Endothelial cell of umbilical vein (primary cell): ENCODE measurements around the gene FANCC. TPM values are rescaled to one million over a fixed set of nuclear protein-coding genes. Genes with fewer than 3 reads are reported as not detected.
A peak's percentile ranks its signal among the peaks of the same experiment; 100 is the strongest.

Source experiments
- BruUV-seq: library from RNA; stranded (reverse); fragments of 400-500 nt; replicated peaks from 2 replicates; lab custom pipeline; 2021; lab: Mats Ljungman, UMichigan
- CTCF ChIA-PET: fragments of 300-600, 350-600 bp; sonication (Branson Sonifier 250); formaldehyde crosslinking; loops from one replicate; lab custom pipeline; 2021; ENCODE audit warnings: antibody characterized with exemption, inconsistent platforms; lab: Charles Lee
- POLR2A ChIA-PET: fragments of 300-600, 350-600 bp; sonication (Branson Sonifier 250); formaldehyde crosslinking; loops from one replicate; lab custom pipeline; 2021; ENCODE audit warnings: antibody characterized with exemption, inconsistent platforms; lab: Charles Lee
- DNase-seq: peaks from one replicate; pipeline ENCODE4 v3.0.0-alpha.2; 2011; ENCODE audit warnings: low read depth, low spot score
- FAIRE-seq: peaks from 2 replicates; lab custom pipeline; 2011; peaks lifted over from hg19 to GRCh38; lab: Jason Lieb, UNC
- H2AFZ ChIP-seq: 2 replicates; pipeline ENCODE4 v1.6.0; 2012; ENCODE audit warnings: low read depth, low read length, control low read depth, inconsistent platforms
- H3K27ac ChIP-seq: 2 replicates; pipeline ENCODE4 v1.5.1; 2011; ENCODE audit warnings: low read depth, mild to moderate bottlenecking, control low read depth, low read length, moderate library complexity; ENCODE audit not compliant: insufficient read depth
- H3K27me3 ChIP-seq, 2 experiments: 2 replicates each; pipeline versions ENCODE4 v1.6.0 to v1.6.1; 2011; ENCODE audit warnings: low read length in 2 of 2, mixed read lengths in 1 of 2; ENCODE audit not compliant: control insufficient read depth in 2 of 2, insufficient read depth in 2 of 2
- H3K36me3 ChIP-seq, 2 experiments: 2 replicates in 1 of 2; 3 replicates in 1 of 2; pipeline ENCODE4 v1.5.1; 2011; ENCODE audit warnings: low read length in 2 of 2, mild to moderate bottlenecking in 1 of 2, moderate library complexity in 1 of 2; ENCODE audit not compliant: control insufficient read depth in 2 of 2, insufficient read depth in 2 of 2; ENCODE audit errors: extremely low read depth in 1 of 2
- H3K4me1 ChIP-seq: 3 replicates; pipeline ENCODE4 v1.5.1; 2011; ENCODE audit warnings: mild to moderate bottlenecking, low read length; ENCODE audit not compliant: control insufficient read depth, insufficient read depth; ENCODE audit errors: extremely low read depth
- H3K4me2 ChIP-seq: 2 replicates; pipeline ENCODE4 v1.6.1; 2011; ENCODE audit warnings: low read length, control low read depth, mixed read lengths; ENCODE audit not compliant: insufficient read depth
- H3K4me3 ChIP-seq, 3 experiments: fragments of 200-600 bp in 1 of 3; sonication (generic), shearing (Covaris generic) in 1 of 3; replicated peaks in 1 of 3; 2 replicates each; pipeline ENCODE4 v1.5.1; 2011 to 2016; ENCODE audit warnings: control low read depth in 3 of 3, low read length in 3 of 3, mild to moderate bottlenecking in 2 of 3, inconsistent platforms in 1 of 3, low read depth in 1 of 3, moderate library complexity in 1 of 3; ENCODE audit not compliant: insufficient read depth in 1 of 3
- H3K79me2 ChIP-seq: 2 replicates; pipeline ENCODE4 v1.6.0; 2012; ENCODE audit warnings: low read length, inconsistent platforms; ENCODE audit not compliant: control insufficient read depth, insufficient read depth
- H3K9ac ChIP-seq: replicated peaks from 2 replicates; pipeline ENCODE3; 2011; ENCODE audit warnings: low read length, control low read depth; ENCODE audit not compliant: insufficient read depth; ENCODE audit errors: extremely low read depth
- H3K9me1 ChIP-seq: replicated peaks from 3 replicates; pipeline ENCODE4 v1.6.0; 2011; ENCODE audit warnings: mild to moderate bottlenecking, low read length; ENCODE audit not compliant: control insufficient read depth, insufficient read depth; ENCODE audit errors: extremely low read depth
- H3K9me3 ChIP-seq: replicated peaks from 2 replicates; pipeline ENCODE4 v1.5.1; 2012; ENCODE audit warnings: low read length, inconsistent platforms; ENCODE audit not compliant: control insufficient read depth, insufficient read depth
- H4K20me1 ChIP-seq: replicated peaks from 2 replicates; pipeline ENCODE3; 2011; ENCODE audit warnings: mild to moderate bottlenecking, low read length; ENCODE audit not compliant: control insufficient read depth, insufficient read depth; ENCODE audit errors: extremely low read depth
- CTCF ChIP-seq, 2 donors: IDR thresholded peaks; 1 replicate in 1 of 2; 2 replicates in 1 of 2; pipeline ENCODE4 v1.5.1; 2011; ENCODE audit warnings: low read length in 2 of 2, mild to moderate bottlenecking in 2 of 2, moderate library complexity in 2 of 2, control low read depth in 1 of 2, inconsistent platforms in 1 of 2, low read depth in 1 of 2; ENCODE audit not compliant: insufficient read depth in 1 of 2; ENCODE audit errors: extremely low read depth in 1 of 2
- EZH2 ChIP-seq: IDR thresholded peaks from 2 replicates; pipeline ENCODE4 v1.6.1; 2012; ENCODE audit warnings: borderline replicate concordance, low read depth, mild to moderate bottlenecking, moderate library complexity, low read length, inconsistent platforms; ENCODE audit not compliant: severe bottlenecking
- FOS ChIP-seq: IDR thresholded peaks from 2 replicates; pipeline ENCODE4 v1.6.1; 2011; ENCODE audit warnings: mild to moderate bottlenecking, low read length, moderate library complexity, borderline replicate concordance; ENCODE audit not compliant: insufficient read depth
- GATA2 ChIP-seq: IDR thresholded peaks from 2 replicates; pipeline ENCODE4 v1.7.0; 2011; ENCODE audit warnings: low read depth, mild to moderate bottlenecking, moderate library complexity, mixed read lengths, low read length; ENCODE audit not compliant: insufficient read length, insufficient read depth
- JUN ChIP-seq: IDR thresholded peaks from 2 replicates; pipeline ENCODE4 v1.6.1; 2011; ENCODE audit warnings: borderline replicate concordance, low read depth; ENCODE audit not compliant: insufficient read length, insufficient read depth
- MAX ChIP-seq: IDR thresholded peaks from 2 replicates; pipeline ENCODE4 v1.6.1; 2011; ENCODE audit not compliant: insufficient read depth, insufficient read length
- MYC ChIP-seq: IDR thresholded peaks from one replicate; pipeline ENCODE4 v1.6.1; 2011; ENCODE audit warnings: mild to moderate bottlenecking, low read depth, low read length
- POLR2A ChIP-seq: IDR thresholded peaks from 2 replicates; pipeline ENCODE4 v1.6.1; 2012; ENCODE audit warnings: low read depth, mild to moderate bottlenecking, control low read depth, low read length
- POLR2AphosphoS5 ChIP-seq: IDR thresholded peaks from 2 replicates; pipeline ENCODE4 v1.6.1; 2012; ENCODE audit warnings: low read depth, mild to moderate bottlenecking, control low read depth, low read length, moderate library complexity; ENCODE audit not compliant: insufficient read depth
- dilution Hi-C: fragments of 300-500 bp; cut with MboI; formaldehyde crosslinking; loops from one replicate; pipeline ENCODE4 v1.15.0; 2019; ENCODE audit warnings: low sequenced_read_pairs; ENCODE audit not compliant: extremely low pct_ligation_motif_present
- intact Hi-C: fragments of 100-400 bp; cut with micrococcal nuclease; formaldehyde crosslinking; loops from one replicate; pipeline ENCODE4 v1.10.0; 2022
- polyA plus RNA-seq, 4 experiments: library from polyadenylated mRNA; depleted of rRNA in 3 of 4; stranded (reverse) in 3 of 4; unstranded in 1 of 4; fragments of >200 nt; gene quantifications; 2 replicates each; pipeline versions ENCODE4 v1.2.1 to v1.2.3, GENCODE V29; 2011 to 2012; ENCODE audit warnings: missing spikeins in 1 of 4
- total RNA-seq: library from RNA; stranded (reverse); gene quantifications from 2 replicates; pipeline ENCODE4 v1.2.3, GENCODE V29; 2021

The FANCC gene
- total and polyA plus RNA-seq, 2 donors (not counting 3 experiments of a cell fraction or from before 2014, with no cell fraction given), result 5.7 to 13.1 TPM

GRCh38 chr9:95107001-95107749, 210.3 kb downstream of the FANCC start:
- H3K4me3 ChIP-seq, result no peak overlapping the region
- ChIA-PET CTCF (no interaction called here), POLR2A (no interaction called here)
- no peak overlapping the region for H3K27ac ChIP-seq
- BruUV-seq, result no TSS peak
- no peak overlapping the region for H2AFZ ChIP-seq
- FAIRE-seq, result peak; percentile 58
- dilution Hi-C loops (no loop called here), intact Hi-C loops (no loop called here)
- no peaks in the 10 kb centered on the region for H3K9me1 ChIP-seq
- H3K79me2 ChIP-seq, result no peaks in the 10 kb centered on the region
- TF ChIP-seq FOS (no peak), MYC (no peak), GATA2 (no peak), EZH2 (no peak), POLR2AphosphoS5 (no peak)
- H3K9me3 ChIP-seq, result no peaks in the 10 kb centered on the region
- H4K20me1 ChIP-seq, result no peaks in the 10 kb centered on the region
- H3K4me2 ChIP-seq, result no peak overlapping the region
- DNase-seq, result peak; percentile 83
- H3K4me1 ChIP-seq, result peaks cover 5% of the 10 kb centered on the region
- H3K9ac ChIP-seq, result no peak overlapping the region
- H3K27me3 ChIP-seq, result no peaks in the 10 kb centered on the region
- H3K36me3 ChIP-seq, result peaks cover 2 to 4% of the 10 kb centered on the region in 2 experiments

- no peaks in the 10 kb centered on the region for H3K9me3 ChIP-seq
- no peak overlapping the region for H3K4me3 ChIP-seq
- H3K4me1 ChIP-seq, result peaks cover 5% of the 10 kb centered on the region
- peaks cover 2 to 4% of the 10 kb centered on the region in 2 experiments for H3K36me3 ChIP-seq
- FAIRE-seq, result no peak
- H3K27me3 ChIP-seq, result no peaks in the 10 kb centered on the region
- dilution Hi-C loops (no loop called here), intact Hi-C loops (no loop called here)
- no peaks in the 10 kb centered on the region for H3K79me2 ChIP-seq
- BruUV-seq, result no TSS peak
- H3K9me1 ChIP-seq, result no peaks in the 10 kb centered on the region
- no peaks in the 10 kb centered on the region for H4K20me1 ChIP-seq
- ChIA-PET CTCF (no interaction called here), POLR2A (no interaction called here)
- H3K9ac ChIP-seq, result no peak overlapping the region
- TF ChIP-seq CTCF (IDR thresholded peaks at IDR 0.05; ENCODE audit: extremely low read depth in 1 of 2, insufficient read depth in 1 of 2, low read depth in 1 of 2, low read length in 2 of 2) (no peak), FOS (no peak), MAX (no peak), GATA2 (no peak), EZH2 (no peak), POLR2A (no peak), JUN (no peak), POLR2AphosphoS5 (no peak), MYC (no peak)
- H3K27ac ChIP-seq, result no peak overlapping the region
- no peak overlapping the region for H3K4me2 ChIP-seq
- no peak for DNase-seq
- no peak overlapping the region for H2AFZ ChIP-seq
Observed at GRCh38 chr9:95105519-95106287, 211.8 kb downstream of the FANCC start.
